Measurements from ENCODE around the gene ERLIN1.
"Not testable (repeated sequence)": the region's sequence is repeated elsewhere in the genome, so short reads cannot be mapped to it uniquely, and the experiment has no call there.

The ERLIN1 gene

DNA sequence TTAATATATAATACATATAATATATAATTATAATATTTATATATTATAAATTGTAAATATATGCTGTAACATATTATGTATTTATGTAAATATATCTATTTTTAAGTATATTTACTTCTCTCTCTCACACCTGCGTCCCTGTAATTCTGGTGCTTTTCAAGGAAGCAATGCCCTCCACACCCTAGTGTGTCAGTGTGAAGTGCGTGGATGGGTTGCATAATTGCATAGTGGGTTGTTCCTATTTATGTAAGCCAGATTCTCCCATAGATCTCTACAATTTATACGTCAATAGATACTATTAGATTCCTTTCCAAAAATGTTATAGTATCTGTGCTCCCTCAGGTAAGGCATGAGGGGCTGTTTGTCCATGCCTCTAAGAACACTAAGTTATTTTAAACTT lies 54.3 kb downstream of the ERLIN1 start:
- DNase-seq, result no peak

DNA sequence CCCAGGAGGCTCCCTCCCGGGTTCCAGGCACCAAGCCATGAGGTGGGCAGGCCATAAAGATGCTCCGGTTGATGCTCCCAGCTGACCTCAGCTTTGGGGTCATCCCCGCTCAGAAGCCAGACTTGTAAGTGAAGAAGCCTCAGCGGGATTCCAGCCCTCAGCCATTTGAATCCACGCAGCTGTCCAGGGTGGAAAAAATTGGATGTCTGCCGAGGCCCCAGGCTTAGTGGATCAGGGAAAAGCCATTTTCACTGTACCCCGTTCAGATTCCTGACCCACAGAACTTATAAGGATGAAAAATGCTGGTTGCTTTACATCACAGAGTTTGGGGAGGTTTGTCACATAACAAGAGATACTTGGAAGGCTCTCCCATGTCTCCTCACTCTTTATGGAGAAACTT lies 55.0 kb downstream of the ERLIN1 start:
- DNase-seq, result no peak

DNA sequence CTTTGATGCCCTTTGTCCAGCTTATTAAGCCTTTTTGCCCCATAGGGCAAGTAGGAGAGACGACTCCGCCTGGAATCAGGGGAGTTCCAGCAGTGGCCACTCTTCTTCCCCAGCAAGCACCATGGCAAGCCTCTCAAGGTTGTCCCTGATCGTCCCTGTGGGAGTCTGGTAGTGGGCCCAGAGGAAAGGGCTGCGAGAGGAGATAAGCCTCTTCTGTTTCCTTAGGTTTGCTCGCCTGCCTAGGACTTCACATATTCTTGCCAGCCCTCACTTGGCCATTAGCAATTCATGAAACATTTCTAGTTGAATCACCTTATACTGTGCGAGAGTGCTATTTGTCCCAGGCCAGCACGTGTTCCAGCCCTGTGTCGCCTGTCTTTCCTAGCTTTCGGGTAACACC lies 56.4 kb downstream of the ERLIN1 start:
- DNase-seq, result no peak

DNA sequence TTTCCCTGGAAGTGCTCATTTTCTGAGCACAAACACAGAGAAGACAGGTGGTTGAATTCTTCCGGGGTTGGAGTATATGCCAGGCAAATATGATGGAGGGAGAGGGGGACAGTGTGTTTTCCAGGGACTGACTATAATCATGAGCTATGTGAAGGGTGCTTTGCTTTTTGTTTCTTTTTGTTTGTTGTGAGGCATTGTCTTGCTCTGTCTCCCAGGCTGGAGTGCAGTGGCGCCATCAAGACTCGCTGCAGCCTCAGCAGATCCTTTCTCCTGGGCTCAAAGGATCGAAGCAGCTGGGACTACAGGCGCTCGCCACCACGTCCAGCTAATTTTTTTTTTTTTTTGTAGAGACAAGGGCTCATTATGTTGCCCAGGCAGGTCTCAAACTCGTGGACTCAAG lies 56.9 kb downstream of the ERLIN1 start:
- no peak for DNase-seq

DNA sequence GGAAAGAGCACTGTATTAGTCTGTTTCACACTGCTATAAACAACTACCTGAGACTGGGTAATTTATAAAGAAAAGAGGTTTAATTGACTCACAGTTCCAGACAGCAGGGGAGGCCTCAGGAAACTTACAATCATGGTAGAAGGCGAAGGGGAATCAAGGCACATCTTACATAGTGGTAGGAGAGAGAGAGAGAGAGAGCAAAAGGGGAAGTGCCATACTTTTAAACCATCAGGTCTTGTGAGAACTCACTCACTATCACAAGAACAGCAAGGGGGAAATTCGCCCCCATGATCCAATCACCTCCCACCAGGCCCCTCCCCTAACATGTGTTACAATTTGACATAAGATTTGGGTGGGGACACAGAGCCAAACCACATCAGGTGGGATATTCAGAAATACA lies 60.5 kb downstream of the ERLIN1 start:
- not testable (repeated sequence) for DNase-seq

DNA sequence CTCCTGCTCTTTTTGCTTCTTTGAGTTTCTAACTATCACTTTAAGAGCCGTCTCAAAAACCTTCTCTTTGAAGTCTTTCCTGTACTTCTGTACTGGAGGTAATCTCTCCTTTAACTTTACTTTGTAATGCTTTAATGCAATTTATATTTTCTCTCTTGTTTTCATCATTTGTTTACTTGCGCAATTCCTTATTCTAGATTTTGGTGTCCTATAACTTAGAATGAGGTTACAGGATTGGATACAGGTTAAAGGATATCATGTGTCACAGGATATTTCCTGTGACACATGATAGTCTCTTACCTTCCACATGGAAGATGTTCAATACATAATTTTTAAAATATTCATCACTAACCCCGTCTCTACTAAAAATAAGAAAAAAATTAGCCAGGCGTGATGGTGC lies 61.7 kb downstream of the ERLIN1 start:
- DNase-seq, result no peak

DNA sequence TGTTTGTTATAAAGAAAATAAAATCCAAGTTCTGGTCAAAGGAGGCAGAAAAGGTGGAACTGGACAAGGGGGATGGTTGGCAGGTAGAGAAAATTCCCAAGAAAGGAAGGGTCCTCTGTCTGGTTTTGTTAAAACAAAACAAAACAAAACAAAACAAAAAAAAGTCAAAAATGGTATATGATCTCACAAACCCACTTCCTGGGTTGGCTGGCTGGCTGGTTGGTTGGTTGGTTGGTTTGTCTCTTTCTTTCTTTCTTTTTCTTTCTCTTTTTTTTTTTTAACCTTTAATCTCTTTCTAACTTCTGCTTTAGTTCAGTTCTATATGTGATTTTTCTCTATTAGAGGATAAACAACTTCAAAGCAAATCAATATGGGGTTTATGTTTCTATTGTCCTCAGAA lies 63.0 kb downstream of the ERLIN1 start:
- DNase-seq, result no peak

DNA sequence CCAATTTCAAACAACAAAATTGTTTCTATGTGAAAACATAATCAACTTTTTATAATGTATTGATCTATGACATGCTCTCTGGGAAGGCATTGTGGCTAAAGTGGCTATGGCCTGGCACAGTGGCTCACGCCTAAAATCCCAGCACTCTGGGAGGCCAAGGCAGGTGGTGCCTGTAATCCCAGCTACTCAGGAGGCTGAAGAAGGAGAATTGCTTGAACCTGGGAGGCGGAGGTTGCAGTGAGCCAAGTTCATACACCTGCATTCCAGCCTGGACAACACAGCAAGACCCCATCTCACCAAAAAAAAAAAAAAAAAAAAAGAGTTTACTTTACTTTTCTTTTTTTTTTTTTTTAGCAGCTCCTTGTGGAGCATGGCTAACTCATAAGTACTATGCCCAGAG lies 65.3 kb downstream of the ERLIN1 start:
- no peak for DNase-seq

DNA sequence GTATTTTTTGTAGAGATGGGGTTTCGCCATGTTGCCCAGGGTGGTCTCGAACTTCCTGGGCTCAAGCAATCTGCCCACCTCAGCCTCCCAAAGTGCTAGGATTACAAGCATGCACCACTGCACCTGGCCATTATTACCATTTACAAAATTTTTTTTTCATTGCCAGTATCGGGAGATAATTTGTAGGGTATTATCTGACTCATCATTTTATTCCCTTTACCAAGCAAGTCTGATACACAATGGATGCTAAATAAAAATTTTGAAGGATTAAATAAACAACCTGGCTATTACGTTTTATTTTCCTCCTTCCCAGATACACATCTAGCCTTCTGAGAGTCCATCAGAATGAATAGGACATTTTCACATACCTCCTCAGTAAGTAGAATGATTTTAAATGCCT lies 66.1 kb downstream of the ERLIN1 start:
- DNase-seq, result no peak

DNA sequence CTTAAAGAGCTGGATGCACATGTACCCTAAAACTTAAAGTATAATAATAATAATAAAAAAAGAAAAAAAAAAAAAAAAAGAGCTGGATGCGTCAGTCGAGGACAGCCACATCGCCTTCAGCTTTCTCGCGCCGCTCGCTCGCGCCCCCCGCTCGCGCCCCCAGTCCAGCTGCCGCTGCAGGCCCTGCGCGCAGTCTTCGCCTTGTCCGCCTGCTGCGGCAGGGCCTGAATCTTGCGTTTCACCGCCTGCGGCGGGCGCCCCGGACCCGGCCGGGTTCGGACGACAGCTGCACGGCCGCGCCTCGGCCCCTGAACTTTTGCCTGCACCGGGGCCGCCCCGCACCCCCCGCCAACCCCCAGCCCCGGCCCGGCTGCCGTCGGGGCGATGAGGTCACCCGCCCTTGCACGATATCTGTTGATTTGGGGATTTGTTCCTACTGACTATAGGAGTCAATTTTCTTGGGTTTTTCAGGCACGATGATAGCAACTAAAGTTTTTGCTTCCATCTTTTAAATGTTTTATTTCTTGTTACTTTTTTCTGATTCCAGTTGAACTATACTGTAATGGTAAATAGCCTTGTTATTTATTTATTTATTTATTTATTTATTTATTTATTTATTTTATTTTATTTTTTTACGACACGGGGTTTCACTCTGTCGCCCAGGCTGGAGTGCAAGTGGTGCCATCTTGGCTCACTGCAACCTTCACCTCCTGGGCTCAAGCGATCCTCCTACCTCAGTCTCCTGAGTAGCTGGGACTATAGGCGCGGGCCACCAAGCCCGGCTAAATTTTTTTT lies 70.7 kb downstream of the ERLIN1 start:
- no peak for DNase-seq

DNA sequence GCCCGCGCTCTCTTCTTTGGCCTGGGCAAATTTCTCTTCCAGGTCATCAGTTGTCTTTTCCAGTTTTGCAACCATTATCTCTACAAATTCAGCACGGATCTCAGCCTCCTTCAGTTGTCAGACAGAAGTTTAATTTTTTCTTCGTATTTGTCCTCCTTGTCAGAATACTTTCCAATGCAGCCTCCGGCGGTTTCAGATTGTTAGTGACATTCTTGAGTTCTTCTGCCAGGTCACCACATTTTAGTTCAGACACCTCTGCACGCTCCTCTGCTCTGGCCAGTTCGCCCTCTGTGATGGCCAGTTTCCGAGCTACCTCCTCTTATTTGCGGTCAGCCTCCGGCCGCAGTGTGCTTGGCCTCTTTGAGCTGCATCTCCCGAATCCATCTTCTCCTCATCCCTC lies 71.4 kb downstream of the ERLIN1 start:
- no peak for DNase-seq

DNA sequence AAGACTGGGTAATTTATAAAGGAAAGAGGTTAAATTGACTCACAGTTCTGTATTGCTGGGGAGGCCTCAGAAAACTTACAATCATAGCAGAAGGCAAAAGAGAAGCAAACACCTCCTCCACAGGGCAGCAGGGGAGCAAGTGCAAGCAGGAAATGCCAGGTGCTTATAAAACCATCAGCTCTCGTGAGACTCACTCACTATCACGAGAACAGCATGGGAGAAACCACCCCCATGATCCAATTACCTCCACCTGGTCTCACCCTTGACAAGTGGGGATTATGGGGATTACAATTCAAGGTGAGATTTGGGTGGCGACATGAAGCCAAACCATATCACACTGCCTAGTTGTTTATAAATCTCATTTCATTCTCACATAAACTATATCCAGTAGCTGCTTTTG lies 76.2 kb downstream of the ERLIN1 start:
- DNase-seq, result no peak

DNA sequence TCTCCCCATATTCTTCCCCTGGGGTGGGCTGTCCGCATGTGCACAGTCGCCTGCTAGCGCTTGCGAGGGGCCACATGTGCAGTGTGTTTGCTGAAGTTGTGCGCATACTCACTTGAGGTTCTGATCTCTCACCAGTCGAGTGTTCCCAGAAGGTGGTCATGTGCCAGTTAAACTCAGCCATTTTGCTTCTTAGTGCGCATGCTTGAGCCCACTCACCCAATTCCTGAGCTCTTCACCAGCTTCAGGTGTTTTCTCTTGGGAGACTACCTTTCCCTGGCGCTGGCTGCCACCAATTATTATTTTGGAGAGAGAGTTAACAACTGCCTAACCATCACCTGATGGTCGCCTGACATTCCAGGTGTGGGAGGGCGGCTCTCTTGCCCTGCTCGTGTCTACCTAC lies 79.0 kb downstream of the ERLIN1 start:
- DNase-seq, result no peak

DNA sequence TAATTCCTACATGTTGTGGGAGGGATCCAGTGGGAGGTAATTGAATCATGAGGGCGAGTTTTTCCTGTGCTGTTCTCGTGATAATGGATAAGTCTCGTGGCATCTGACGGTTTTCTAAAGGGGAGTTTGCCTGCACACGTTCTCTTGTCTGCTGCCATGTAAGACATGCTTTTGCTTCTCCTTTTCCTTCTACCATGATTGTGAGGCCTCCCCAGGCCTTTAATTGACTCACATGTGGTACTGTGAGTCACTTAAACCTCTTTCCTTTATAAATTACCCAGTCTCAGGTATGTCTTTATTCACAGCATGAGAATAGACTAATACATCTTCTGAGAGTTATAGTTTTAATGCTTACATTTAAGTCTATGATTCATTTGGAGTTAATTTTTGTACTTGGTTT lies 81.5 kb downstream of the ERLIN1 start:
- no peak for DNase-seq

DNA sequence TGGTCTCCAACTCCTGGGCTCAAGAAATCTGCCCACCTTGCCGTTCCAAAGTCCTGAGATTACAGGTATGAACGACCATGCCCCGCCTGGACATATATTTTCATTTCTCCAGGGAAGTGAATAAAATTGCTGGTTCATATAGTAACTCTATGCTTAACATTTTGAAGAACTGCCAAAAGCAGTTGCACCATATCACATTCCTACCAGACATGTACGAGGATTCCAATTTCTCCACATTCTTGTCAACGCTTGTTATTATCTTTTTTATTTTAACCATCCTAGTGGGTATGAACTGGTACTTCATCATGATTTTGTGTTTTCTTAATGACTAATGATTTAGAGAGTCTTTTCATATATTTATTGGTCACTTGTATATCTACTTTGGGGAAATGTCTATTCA lies 82.2 kb downstream of the ERLIN1 start:
- DNase-seq, result no peak

DNA sequence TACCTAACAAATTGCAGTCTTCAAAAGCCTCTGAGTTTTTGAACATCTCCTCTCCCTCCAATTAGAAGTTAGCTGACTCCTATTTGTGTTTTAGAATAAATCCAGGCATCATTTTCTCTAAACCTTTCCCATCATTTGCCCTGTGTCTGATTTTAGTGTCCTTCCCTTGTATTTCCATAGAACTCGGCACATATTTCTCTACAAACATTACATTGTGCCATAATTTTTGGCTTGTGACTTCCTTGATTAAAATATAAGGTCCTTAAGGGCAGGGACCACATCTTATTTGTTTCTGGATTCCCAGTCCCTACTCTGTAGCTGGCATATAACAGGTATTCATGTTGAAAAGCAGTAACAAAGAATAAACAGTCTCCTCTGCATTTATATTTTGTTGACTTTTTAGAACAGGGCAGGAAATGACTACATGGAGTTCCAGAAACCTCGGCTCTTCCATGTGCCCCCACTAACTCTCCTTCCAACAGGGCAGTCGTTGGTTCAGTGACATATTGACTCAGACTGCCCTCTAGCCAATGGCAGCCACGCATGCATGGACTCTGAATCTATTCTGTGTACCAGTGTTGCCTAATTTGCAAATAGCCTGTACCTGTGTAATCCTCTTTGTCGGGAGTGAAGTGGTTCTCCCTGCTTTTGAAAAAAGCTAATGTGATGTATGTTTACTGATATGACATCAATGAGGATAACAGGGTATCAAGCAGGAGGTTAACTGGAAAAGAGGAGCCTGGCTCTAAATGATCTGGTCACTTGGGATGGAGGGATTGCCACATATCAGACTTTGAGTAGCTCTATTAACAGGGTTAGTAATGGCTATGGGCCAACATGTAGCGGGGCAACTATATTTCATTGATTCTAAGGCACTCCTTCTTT lies 84.4 kb downstream of the ERLIN1 start:
- DNase-seq, result no peak

DNA sequence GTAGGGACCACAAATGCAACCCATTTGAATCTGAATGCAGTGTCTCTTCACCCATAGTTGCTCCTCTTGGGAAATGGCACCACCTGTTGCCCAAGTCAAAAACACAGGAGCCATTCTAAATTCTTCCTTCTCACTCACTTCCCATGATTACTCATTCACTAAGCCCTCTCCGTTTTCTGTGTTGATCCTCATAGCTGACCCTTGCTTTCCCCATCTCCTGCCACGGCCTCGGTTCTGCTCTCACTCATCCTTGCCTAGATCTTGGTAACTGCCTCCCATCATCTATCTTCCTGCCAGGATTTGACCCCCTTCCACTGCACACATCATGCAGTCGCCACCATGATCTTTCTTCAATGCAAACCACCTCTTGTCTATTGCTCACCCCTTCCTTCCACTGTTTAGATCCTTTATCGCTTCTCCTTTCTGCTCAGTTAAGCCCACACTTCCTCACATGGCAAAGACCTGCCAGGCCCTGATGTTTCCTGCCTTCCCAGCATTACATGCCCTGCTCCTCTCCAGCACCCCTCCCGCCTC lies 85.1 kb downstream of the ERLIN1 start:
- DNase-seq, result no peak

Data from activated naive CD4-positive, alpha-beta T cell (primary cell).